Common myeloid progenitor, CD34-positive (primary cell): ENCODE data around the gene PPARD.
"Not testable (repeated sequence)": the region's sequence is repeated elsewhere in the genome, so short reads cannot be mapped to it uniquely, and the experiment has no call there.

Source experiments
- CTCF ChIA-PET: fragments of 350-600 bp; sonication (Branson Sonifier 250); formaldehyde crosslinking; loops from one replicate; lab custom pipeline; 2021; ENCODE audit warnings: antibody characterized with exemption; lab: Charles Lee
- POLR2A ChIA-PET: fragments of 350-600 bp; sonication (Branson Sonifier 250); formaldehyde crosslinking; loops from one replicate; lab custom pipeline; 2021; ENCODE audit warnings: antibody characterized with exemption; lab: Charles Lee
- DNase-seq, 3 donors: peaks; one replicate each; pipeline versions ENCODE4 v3.0.0 to v3.0.0-alpha.2; 2013
- H3K27ac ChIP-seq, 2 experiments: 1 replicate in 1 of 2; 2 replicates in 1 of 2; pipeline ENCODE4 v1.7.0; 2013; ENCODE audit warnings: inconsistent platforms in 2 of 2, low read length in 2 of 2, mild to moderate bottlenecking in 2 of 2, low read depth in 1 of 2, moderate library complexity in 1 of 2; ENCODE audit not compliant: severe bottlenecking in 2 of 2, insufficient read depth in 1 of 2, poor library complexity in 1 of 2
- H3K27me3 ChIP-seq, 5 experiments: replicated peaks in 2 of 5; 1 replicate in 3 of 5; 2 replicates in 2 of 5; pipeline versions ENCODE4 v1.6.1 to v1.7.0; 2013; ENCODE audit warnings: low read length in 4 of 5, mild to moderate bottlenecking in 2 of 5, moderate library complexity in 2 of 5, inconsistent platforms in 1 of 5; ENCODE audit not compliant: insufficient read depth in 5 of 5, control insufficient read depth in 4 of 5
- H3K36me3 ChIP-seq, 4 experiments: 1 replicate in 2 of 4; 2 replicates in 2 of 4; pipeline versions ENCODE4 v1.6.1 to v1.7.0; 2013; ENCODE audit warnings: low read length in 3 of 4, control low read depth in 1 of 4, mild to moderate bottlenecking in 1 of 4; ENCODE audit not compliant: control insufficient read depth in 4 of 4, insufficient read depth in 4 of 4
- H3K4me1 ChIP-seq, 4 experiments: 1 replicate in 3 of 4; 2 replicates in 1 of 4; pipeline versions ENCODE4 v1.6.1 to v1.7.1; 2013; ENCODE audit warnings: low read length in 3 of 4, mild to moderate bottlenecking in 3 of 4, control low read depth in 1 of 4, inconsistent platforms in 1 of 4, moderate library complexity in 1 of 4; ENCODE audit not compliant: control insufficient read depth in 4 of 4, insufficient read depth in 4 of 4; ENCODE audit errors: control extremely low read depth in 1 of 4
- H3K4me3 ChIP-seq, 7 experiments: 1 replicate in 4 of 7; 2 replicates in 3 of 7; pipeline versions ENCODE4 v1.5.1 to v1.7.0; 2013; ENCODE audit warnings: mild to moderate bottlenecking in 7 of 7, low read length in 6 of 7, moderate library complexity in 6 of 7, inconsistent platforms in 2 of 7, low read depth in 2 of 7, control low read depth in 1 of 7; ENCODE audit not compliant: insufficient read depth in 4 of 7, control insufficient read depth in 1 of 7; ENCODE audit errors: extremely low read depth in 1 of 7
- H3K9me3 ChIP-seq, 5 experiments: 1 replicate in 4 of 5; 2 replicates in 1 of 5; pipeline versions ENCODE4 v1.6.1 to v1.7.1; 2013; ENCODE audit warnings: low read length in 4 of 5, mild to moderate bottlenecking in 2 of 5, inconsistent platforms in 1 of 5, low read depth in 1 of 5, moderate library complexity in 1 of 5; ENCODE audit not compliant: control insufficient read depth in 4 of 5, insufficient read depth in 2 of 5; ENCODE audit errors: control extremely low read depth in 1 of 5
- WGBS: methylation state at CpG from one replicate; pipeline ENCODE4 v1.1.5; 2013; ENCODE audit not compliant: insufficient coverage; 5-methylcytosine and 5-hydroxymethylcytosine counted together

PPARD gene

DNA sequence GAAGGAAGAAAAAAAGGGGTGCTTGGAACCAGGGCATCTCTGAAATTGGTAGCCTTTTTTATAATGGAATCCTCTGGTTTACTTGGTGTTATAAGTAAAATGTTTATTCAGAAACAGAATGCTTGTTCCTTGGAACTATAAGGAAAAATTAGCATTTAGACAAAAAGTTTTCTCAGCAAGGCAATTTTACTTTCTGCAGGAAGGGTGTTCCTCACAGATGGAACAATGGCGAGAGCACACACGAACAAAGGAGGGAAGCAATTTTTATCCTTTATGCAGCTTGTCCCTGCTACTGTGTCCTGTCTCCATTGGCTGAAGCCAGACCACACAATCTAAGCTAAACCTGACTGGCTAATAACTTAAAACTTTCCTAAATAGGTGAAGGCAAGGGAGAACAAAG, 87.1 kb downstream of the PPARD start:
- WGBS, result 97% methylated on average over 2 of the region's 2 CpGs
- DNase-seq, result peak in 2 of 3 donors; percentile 6 to 23
- Histone ChIP-seq H3K36me3 (peaks cover 0 to 3% (median 0%) of the 10 kb centered on the region in 4 experiments), H3K4me1 (peaks cover 0 to 13% (median 10%) of the 10 kb centered on the region in 4 experiments), H3K27ac (no peak overlapping the region), H3K9me3 (peaks cover 1 to 31% (median 17%) of the 10 kb centered on the region in 5 experiments), H3K27me3 (no peaks in the 10 kb centered on the region), H3K4me3 (no peak overlapping the region)
- CTCF ChIA-PET, result interaction anchor here (1.0 kb wide), 1 partner anchor 9 kb away, joined by 3 read pairs; no protein-coding TSS in a partner anchor
- POLR2A ChIA-PET, result no interaction called here

DNA sequence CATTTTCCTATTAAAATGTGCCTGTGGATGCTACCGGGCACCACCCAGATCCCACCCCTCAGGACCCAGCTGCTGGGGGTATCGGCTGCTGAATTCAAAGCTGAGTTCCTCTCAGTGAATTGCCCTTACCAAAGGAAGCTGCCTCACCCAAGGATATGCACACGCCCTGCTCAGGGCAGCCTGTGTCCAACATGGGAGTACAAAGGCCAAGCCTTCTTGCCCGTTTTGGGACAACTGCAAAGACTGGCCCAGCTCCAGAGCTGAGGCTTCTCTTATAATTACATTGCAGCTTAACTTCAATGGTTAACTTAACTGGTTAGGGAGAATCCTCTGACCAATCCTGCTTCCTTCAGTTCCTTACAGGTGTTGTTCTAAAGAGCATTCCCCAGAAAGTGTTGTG, 89.9 kb downstream of the PPARD start:
- H3K27me3 ChIP-seq, result peaks cover 0 to 3% (median 0%) of the 10 kb centered on the region in 5 experiments
- H3K27ac ChIP-seq, result no peak overlapping the region
- POLR2A ChIA-PET, result no interaction called here
- H3K4me3 ChIP-seq, result no peak overlapping the region
- no peaks in the 10 kb centered on the region for H3K4me1 ChIP-seq
- 95% methylated on average over 3 of the region's 4 CpGs for WGBS
- DNase-seq, result no peak
- peaks cover 1 to 31% (median 17%) of the 10 kb centered on the region in 5 experiments for H3K9me3 ChIP-seq
- CTCF ChIA-PET, result interaction anchor here (0.9 to 1.7 kb wide), 3 partner anchors 16 to 19 kb away, joined by 3 to 4 read pairs (median 4); no protein-coding TSS in a partner anchor
- no peaks in the 10 kb centered on the region for H3K36me3 ChIP-seq

DNA sequence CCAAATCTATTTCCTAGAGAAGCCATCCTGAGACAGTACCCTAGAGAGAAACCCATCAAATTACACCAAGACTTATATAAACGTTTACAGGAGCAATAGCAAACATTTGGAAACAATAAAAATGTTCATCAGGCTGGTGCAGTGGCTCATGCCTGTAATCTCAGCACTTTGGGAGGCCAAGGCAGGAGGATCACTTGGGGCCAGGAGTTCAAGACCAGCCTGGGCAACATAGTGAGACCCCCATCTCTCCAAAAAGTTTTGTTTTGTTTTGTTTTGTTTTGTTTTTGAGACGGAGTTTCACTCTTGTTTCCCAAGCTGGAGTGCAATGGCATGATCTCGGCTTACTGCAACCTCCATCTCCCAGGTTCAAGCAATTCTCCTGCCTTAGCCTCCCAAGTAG, 90.3 kb downstream of the PPARD start:
- CTCF ChIA-PET, result interaction anchor here (0.9 to 1.7 kb wide), 3 partner anchors 16 to 18 kb away, joined by 3 to 4 read pairs (median 4); no protein-coding TSS in a partner anchor
- peaks cover 1 to 28% (median 17%) of the 10 kb centered on the region in 5 experiments for H3K9me3 ChIP-seq
- POLR2A ChIA-PET, H3K4me1 ChIP-seq, H3K27me3 ChIP-seq, DNase-seq, H3K4me3 ChIP-seq, H3K36me3 ChIP-seq, H3K27ac ChIP-seq: not testable (repeated sequence)
- WGBS, result no CpG with 5 or more reads among the region's 3 CpGs

DNA sequence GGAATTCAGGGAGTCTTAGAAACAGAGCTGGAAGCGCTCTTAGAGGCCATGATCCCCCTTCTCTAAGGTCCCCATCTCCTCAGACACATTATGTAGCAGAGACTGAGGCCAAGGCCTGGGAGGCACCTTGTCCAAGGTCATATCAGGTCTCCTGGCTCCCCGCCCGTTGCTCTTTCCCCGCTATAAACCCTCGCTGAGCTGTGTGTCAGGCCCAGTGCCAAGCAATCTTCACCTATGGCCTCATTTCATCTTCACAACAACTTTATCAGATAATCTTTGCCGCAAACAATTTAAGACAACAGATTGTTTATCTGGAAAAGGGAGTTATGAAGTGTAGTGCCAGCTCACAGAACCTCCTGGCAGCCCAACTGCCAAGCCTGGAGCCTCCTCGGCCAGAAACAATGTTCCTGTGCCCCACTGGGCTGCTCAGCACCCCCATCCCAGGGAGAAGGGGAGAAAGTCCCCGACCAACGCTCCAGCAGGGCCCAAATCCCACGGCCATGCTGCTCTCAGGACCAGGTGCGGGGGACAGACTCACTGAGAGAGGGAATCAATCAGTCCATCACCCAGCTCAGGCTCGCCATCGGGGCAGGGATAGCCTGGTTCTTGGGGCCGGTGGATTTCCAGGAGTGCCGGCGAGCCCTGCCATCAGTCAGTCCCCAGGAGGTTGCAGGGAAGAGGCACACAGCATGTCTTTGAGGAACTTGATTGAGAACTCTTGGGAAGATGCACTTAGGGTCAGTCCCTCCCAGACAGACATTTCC, 92.9 kb downstream of the PPARD start:
- H3K9me3 ChIP-seq, result peaks cover 0 to 3% (median 2%) of the 10 kb centered on the region in 5 experiments
- CTCF ChIA-PET, result interaction anchor here (0.6 to 0.8 kb wide), 2 partner anchors 13 to 31 kb away, joined by 3 read pairs; no protein-coding TSS in a partner anchor
- POLR2A ChIA-PET, result no interaction called here
- no peak for DNase-seq
- no peaks in the 10 kb centered on the region for H3K36me3 ChIP-seq
- H3K27ac ChIP-seq, result no peak overlapping the region
- no peak overlapping the region for H3K4me3 ChIP-seq
- H3K27me3 ChIP-seq, result peaks cover 0 to 3% (median 0%) of the 10 kb centered on the region in 5 experiments
- WGBS, result 97% methylated on average over 10 of the region's 16 CpGs
- no peaks in the 10 kb centered on the region for H3K4me1 ChIP-seq

DNA sequence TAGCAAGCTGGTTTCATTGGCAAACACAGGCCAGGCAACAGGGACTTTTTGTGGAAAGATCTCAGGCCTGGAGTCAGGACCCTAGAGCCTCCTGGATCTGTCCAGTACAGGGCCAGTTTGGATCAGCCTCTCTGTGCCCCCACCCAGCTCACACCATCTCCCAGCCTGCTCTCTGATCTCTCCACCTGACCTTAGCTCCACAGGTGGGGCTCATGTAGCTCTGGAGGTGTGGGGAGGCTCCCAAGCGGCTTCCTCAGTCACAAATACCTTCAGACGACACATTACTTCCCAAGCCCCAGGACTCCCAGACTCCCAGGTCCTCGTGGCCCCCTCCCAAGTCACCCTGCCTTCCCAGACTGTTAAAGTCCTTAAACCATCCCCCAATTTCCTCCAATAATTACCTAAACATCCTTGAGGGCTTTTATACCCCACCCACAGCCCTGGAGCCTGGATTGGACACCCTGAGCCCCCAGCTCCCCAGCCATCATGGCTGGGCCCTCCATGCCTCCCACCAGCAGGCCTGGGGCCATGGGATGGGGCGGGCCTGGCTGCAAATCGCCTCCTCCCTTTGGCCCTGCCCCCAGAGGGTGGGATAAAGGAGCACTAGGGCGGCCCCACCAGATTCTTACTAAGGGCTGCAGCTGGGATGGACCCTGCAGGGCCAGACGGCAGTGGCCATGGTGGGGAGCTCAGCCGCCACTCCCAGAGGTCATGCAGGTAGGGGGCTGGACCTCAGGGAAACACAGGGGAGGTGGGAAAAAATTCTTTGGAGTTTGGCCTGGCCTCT, 93.9 kb downstream of the PPARD start:
- Histone ChIP-seq H3K27ac (no peak overlapping the region), H3K27me3 (peaks cover 0 to 3% (median 0%) of the 10 kb centered on the region in 5 experiments), H3K4me1 (no peaks in the 10 kb centered on the region), H3K36me3 (no peaks in the 10 kb centered on the region), H3K9me3 (no peaks in the 10 kb centered on the region), H3K4me3 (no peak overlapping the region)
- WGBS, result 100% methylated on average over 5 of the region's 8 CpGs
- DNase-seq, result no peak
- ChIA-PET CTCF (interaction anchor here (2.2 kb wide), 1 partner anchor 13 kb away, joined by 8 read pairs; no protein-coding TSS in a partner anchor), POLR2A (no interaction called here)

DNA sequence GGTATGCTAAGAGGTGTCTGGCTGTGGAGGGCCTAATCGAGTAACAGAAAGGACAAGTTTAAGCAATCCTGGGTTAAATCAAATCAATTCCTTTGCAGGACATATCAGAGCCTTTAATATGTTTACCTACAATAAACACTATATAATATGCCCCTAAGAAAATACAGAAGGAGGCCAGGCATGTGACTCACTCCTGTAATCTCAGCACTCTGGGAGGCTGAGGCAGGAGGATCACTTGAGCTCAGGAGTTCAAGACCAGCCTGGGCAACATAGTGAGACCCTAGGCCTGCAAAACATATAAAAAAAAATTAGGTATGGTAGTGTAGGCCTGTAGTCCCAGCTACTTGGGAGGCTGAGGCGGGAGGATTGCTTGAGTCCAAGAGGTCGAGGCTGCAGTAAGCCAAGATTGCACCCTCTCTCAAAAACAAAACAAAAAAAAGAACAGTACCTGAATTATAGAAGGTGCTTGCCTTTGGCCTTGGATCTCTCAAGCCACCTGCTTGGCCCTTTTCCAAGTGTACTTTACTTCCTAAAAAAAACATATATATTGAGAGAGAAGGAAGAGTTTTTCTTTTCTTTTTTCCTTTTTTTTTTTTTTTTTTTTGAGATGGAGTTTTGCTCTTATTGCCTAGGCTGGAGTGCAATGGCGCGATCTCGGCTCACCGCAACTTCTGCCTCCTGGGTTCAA, 96.2 kb downstream of the PPARD start:
- DNase-seq, H3K4me3 ChIP-seq, H3K4me1 ChIP-seq, H3K36me3 ChIP-seq, H3K27me3 ChIP-seq, H3K27ac ChIP-seq, H3K9me3 ChIP-seq: not testable (repeated sequence)
- 100% methylated on average over 2 of the region's 7 CpGs for WGBS
- CTCF ChIA-PET, result interaction anchor here (1.3 to 1.9 kb wide), 3 partner anchors 11 to 97 kb away, joined by 3 to 5 read pairs (median 3); partner anchors contain the start of gene PPARD
- POLR2A ChIA-PET, result interaction anchor here (0.6 kb wide), 1 partner anchor 25 kb away, joined by 8 read pairs; no protein-coding TSS in a partner anchor
